ENCODE measurements around the gene BTRC.

DNA sequence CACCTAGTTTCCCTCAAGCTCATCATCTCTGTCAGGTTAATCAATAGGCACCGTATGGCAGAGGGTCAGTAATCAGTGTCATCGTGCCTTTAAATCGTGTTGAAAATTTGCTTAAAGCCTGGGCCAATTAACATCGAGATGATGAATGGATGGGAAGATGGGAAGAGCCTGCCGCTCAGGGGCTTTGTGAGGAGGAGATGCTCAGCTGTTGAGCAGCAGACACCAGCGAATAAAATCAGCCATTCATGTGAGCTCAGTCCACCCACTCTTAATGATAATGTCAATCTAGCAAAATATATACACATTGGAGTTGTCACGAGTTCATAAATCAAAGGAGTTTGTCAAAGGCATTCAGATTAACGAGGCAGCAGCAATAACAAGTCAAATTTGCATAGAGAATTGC, 97.7 kb downstream of the BTRC start:
- TF ChIP-seq SNAI2 (CRISPR knock-in tag; IDR thresholded peaks at IDR 0.05) (no peak), ISL1 (CRISPR knock-in tag; IDR thresholded peaks at IDR 0.05) (no peak), ARNTL (CRISPR knock-in tag; IDR thresholded peaks at IDR 0.05; ENCODE audit: borderline replicate concordance, low read depth) (no peak)
